Neural crest cell (in vitro differentiated cells): ENCODE data around the gene ZDHHC14. TPM values are rescaled to one million over a fixed set of nuclear protein-coding genes. Genes with fewer than 3 reads are reported as not detected.

ENCODE experiments used
- DNase-seq: peaks from one replicate; pipeline ENCODE4 v3.0.0; 2021; ENCODE audit warnings: low read depth, mixed read lengths, low spot score
- H3K27ac Mint-ChIP-seq: one replicate; pipeline ENCODE4 v1.8.0; 2021; ENCODE audit warnings: mild to moderate bottlenecking, mixed read lengths; ENCODE audit not compliant: unreplicated experiment
- H3K27me3 Mint-ChIP-seq: 2 replicates; pipeline ENCODE4 v1.8.0; 2021; ENCODE audit warnings: low read depth, mild to moderate bottlenecking, mixed read lengths
- H3K36me3 Mint-ChIP-seq: 2 replicates; pipeline ENCODE4 v1.8.0; 2021; ENCODE audit warnings: low read depth, mild to moderate bottlenecking, mixed read lengths
- H3K4me1 Mint-ChIP-seq: 2 replicates; pipeline ENCODE4 v1.8.0; 2021; ENCODE audit warnings: mixed read lengths
- H3K4me3 Mint-ChIP-seq: one replicate; pipeline ENCODE4 v1.8.0; 2021; ENCODE audit warnings: mild to moderate bottlenecking, mixed read lengths
- H3K9me3 Mint-ChIP-seq: 2 replicates; pipeline ENCODE4 v1.8.0; 2021; ENCODE audit warnings: mixed read lengths
- total RNA-seq: library from RNA; stranded (reverse); gene quantifications from 2 replicates; pipeline ENCODE4 v1.2.1, GENCODE V29; 2021
- TF ChIP-seq, protein P1 (sequence below): fragments of 200-600 bp; sonication (generic); conservative IDR thresholded peaks from 2 replicates; pipeline ENCODE4 v1.5.0; 2021; ENCODE audit warnings: antibody characterized with exemption, mild to moderate bottlenecking

ZDHHC14 gene
- total RNA-seq, 1 donor from 2014 or later = 5.3 TPM

DNA sequence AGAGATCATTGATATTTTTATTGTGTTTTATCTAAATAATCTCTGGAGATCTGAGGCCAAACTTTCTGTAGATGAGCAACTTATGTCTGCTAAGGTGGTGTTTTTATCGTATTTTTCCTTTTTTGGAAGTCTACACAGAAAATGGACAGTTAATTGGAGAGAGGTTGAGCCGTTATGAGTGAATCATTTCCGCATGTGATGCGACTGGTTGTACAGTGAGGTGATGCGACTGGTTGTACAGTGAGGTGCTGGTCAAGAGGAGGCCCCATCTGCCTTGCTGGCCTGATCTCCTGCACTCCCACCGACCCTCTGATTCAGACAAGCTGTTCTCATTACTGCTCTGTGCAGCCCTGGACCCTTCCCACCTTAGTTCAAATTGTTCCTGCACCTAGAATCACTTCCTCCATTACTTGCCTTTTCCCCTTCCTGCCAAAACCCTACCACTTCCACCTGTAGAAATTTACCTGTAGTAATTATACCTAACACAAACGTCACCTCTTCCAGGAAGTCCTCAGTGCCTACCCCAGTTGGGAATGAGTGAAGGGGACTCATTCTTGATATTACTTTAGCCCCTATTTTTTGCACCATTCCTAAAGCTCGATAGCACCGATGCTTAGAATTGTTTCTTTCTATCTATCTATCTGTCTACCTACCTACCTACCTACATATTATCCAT, 100.3 kb downstream of the ZDHHC14 start:
- no peak for DNase-seq
- Mint-ChIP-seq H3K27ac (no peak overlapping the region), H3K4me1 (no peaks in the 10 kb centered on the region), H3K27me3 (peaks cover 5% of the 10 kb centered on the region), H3K9me3 (peaks cover 2% of the 10 kb centered on the region), H3K4me3 (no peak overlapping the region), H3K36me3 (no peaks in the 10 kb centered on the region)
- TF ChIP-seq, protein P1, sequence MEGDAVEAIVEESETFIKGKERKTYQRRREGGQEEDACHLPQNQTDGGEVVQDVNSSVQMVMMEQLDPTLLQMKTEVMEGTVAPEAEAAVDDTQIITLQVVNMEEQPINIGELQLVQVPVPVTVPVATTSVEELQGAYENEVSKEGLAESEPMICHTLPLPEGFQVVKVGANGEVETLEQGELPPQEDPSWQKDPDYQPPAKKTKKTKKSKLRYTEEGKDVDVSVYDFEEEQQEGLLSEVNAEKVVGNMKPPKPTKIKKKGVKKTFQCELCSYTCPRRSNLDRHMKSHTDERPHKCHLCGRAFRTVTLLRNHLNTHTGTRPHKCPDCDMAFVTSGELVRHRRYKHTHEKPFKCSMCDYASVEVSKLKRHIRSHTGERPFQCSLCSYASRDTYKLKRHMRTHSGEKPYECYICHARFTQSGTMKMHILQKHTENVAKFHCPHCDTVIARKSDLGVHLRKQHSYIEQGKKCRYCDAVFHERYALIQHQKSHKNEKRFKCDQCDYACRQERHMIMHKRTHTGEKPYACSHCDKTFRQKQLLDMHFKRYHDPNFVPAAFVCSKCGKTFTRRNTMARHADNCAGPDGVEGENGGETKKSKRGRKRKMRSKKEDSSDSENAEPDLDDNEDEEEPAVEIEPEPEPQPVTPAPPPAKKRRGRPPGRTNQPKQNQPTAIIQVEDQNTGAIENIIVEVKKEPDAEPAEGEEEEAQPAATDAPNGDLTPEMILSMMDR = no peak

DNA sequence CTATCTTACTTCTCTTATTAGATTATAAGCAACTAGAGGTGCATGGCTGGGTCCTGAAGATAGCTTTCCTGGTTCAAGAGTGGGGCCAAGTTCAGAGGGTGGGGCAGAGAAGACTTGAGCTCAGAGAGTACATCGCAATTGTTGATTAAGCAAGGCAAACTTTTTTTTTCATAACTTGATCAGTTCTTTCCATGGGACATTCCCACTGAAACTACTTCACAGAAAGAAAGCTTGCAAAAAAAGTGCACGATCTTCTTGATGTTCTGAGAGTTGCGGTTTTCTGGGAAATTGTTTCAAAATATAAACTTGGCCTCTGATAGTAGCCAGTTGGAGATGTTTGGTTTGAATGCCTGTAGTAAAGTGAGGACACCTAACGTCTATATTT, 100.9 kb downstream of the ZDHHC14 start:
- no peak overlapping the region for H3K27ac Mint-ChIP-seq
- no peak overlapping the region for H3K4me3 Mint-ChIP-seq
- TF ChIP-seq, protein P1 = no peak
- no peaks in the 10 kb centered on the region for H3K4me1 Mint-ChIP-seq
- H3K9me3 Mint-ChIP-seq = peaks cover 2% of the 10 kb centered on the region
- peaks cover 3% of the 10 kb centered on the region for H3K27me3 Mint-ChIP-seq
- DNase-seq = no peak
- no peaks in the 10 kb centered on the region for H3K36me3 Mint-ChIP-seq

- Mint-ChIP-seq H3K36me3 (no peaks in the 10 kb centered on the region), H3K4me3 (no peak overlapping the region), H3K9me3 (peaks cover 2% of the 10 kb centered on the region), H3K27ac (no peak overlapping the region), H3K4me1 (no peaks in the 10 kb centered on the region), H3K27me3 (peaks cover 6% of the 10 kb centered on the region)
- TF ChIP-seq, protein P1 = no peak
- no peak for DNase-seq
Observed at GRCh38 chr6:157483770-157484169, 102.8 kb downstream of the ZDHHC14 start.

DNA sequence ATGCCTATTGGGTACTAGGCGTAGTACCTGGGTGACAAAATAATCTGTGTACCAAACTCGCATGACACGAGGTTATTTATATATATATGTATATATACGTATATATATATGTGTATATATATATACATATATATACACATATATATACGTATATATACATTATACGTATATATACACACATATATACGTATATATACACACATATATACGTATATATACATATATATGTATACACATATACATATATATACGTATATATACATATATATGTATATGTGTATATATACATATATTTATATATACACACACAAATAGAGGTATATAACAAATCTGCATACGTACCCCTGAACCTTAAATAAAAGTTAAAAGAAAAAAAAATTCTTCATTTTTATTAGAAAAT, 103.2 kb downstream of the ZDHHC14 start:
- no peak overlapping the region for H3K27ac Mint-ChIP-seq
- H3K27me3 Mint-ChIP-seq = peaks cover 6% of the 10 kb centered on the region
- no peaks in the 10 kb centered on the region for H3K4me1 Mint-ChIP-seq
- TF ChIP-seq, protein P1 = no peak
- H3K9me3 Mint-ChIP-seq = peaks cover 2% of the 10 kb centered on the region
- H3K4me3 Mint-ChIP-seq = no peak overlapping the region
- no peaks in the 10 kb centered on the region for H3K36me3 Mint-ChIP-seq
- no peak for DNase-seq

- TF ChIP-seq, protein P1 = no peak
- no peak for DNase-seq
- Mint-ChIP-seq H3K4me1 (no peaks in the 10 kb centered on the region), H3K27ac (no peak overlapping the region), H3K36me3 (no peaks in the 10 kb centered on the region), H3K4me3 (no peak overlapping the region), H3K9me3 (peaks cover 2% of the 10 kb centered on the region), H3K27me3 (peaks cover 14% of the 10 kb centered on the region)
Observed at GRCh38 chr6:157486572-157486971, 105.6 kb downstream of the ZDHHC14 start.
